HG03060 (cell line): ENCODE results near the gene HAUS3.

Experiments
- ATAC-seq: cut with Tn5 transposase; IDR thresholded peaks from one replicate; pipeline ENCODE4 v1.9.1; 2021; ENCODE audit warnings: low read depth, moderate number of reproducible peaks; ENCODE audit not compliant: unreplicated experiment

The HAUS3 gene

DNA sequence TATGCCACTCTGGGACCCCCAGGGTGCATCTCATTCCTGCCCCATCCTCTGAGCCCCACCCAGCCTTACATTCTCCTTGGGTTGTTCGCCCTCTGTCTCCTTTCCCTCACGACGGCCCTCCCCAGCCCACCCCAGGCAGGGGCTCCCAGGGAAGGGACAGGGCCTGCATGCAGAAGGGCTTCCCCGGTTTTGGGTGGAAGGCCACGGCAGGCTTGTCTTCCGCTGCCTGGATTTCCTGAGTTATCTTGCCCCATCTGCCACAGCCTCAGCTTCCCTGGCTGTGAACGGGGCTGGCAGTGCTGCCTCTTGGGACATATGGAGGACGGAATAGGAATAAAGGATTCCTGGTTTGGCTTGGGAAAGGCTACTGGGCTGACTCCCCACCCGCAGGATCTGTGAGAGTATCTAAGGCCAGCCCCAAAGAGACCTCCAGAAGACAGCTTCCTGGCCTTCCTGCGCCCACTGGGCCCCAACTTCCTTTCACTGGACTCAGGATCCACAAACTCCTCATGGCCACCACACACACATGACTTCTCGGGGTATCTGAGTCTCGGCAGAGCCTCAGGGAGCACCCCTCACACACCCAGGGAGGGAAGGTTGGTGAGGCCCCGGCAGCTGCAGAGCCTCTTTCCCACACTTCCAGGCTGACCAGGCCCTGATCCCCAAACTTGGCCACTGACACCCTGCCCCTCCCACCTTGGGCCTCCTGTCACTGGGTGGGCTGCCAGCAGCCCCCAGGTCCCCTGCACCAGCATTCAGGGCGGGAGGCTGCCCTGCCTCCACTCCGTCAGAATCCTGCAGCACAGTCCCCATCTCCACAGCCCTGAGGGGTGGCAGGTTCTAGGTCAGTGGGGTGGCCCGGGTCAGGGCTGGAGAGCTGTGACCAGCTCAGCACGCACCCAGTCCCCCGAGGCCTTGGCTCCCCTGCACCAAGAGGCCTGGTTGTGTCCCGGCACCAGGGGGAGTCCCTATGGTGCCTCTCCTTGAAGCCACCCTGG is 23.5 kb upstream of the HAUS3 start:
- no peak for ATAC-seq

- no peak for ATAC-seq
Measured at GRCh38 chr4:2264481-2265041, 22.6 kb upstream of the HAUS3 start.

GRCh38 chr4:2263926-2264321 is 22.0 kb upstream of the HAUS3 start:
- no peak for ATAC-seq

- ATAC-seq: no peak
Measured at GRCh38 chr4:2262944-2263250, 21.0 kb upstream of the HAUS3 start.

- peak; percentile 83 for ATAC-seq
Measured at GRCh38 chr4:2262145-2262943, 20.4 kb upstream of the HAUS3 start.

DNA sequence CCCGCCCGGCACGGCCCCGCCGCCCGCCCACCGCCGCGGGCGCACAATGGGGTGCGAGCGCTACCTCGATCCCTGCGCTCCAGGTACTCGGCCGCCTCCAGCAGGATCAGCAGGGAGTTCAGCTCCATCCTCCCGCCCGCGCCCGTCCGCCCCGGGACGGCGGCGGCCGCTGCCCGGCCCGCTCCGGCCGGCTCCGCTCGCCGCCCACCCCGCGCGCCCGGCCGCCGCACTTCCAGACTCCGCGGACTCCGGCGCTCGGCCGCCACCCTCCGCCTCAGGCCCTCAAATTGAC is 19.9 kb upstream of the HAUS3 start, which contains the start of gene MXD4:
MXD4 (minus strand) TSS at position 257 of the 292 bp plus-strand sequence; CDS start at position 128, 129 bp downstream.
- ATAC-seq: no peak

GRCh38 chr4:2261110-2261852 is 19.4 kb upstream of the HAUS3 start:
- ATAC-seq: no peak

DNA sequence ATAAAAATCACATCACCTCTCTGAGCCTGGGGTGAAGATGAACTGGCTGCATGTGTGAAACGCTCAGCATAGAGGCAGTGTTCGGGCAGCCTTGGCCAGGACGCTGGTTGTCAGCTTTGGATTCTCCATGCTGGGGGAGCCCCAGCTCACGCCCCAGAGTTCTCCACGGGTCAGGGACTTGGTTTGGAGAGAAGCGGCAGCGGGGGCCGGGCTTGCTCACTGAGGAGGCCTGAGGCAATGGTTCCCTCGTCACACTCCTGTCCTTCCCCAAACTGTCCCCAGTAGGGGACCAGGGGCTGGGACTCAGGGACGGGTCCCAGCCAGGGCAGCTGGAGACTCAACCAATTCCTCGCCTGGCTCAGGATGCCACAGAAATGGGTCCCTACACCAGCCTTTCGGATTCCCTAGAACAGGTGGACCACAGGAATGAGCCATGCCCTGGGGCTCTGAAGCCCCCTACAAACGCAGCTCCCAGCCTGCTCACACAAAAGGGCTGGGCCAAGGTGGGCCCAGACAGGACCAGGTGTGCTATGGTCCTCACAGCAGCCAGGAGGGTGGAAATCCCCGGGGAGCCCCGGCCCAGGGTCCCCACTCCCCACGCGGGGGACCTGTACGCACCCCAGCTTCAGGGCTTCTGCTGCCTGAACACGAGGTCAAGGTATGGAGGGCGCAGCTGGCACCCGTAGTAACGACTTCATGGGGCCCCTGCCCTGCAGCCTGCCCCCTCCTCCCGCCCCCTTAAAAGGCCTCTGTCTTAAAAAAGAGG is 18.6 kb upstream of the HAUS3 start:
- ATAC-seq: no peak

GRCh38 chr4:2259541-2260343 is 17.8 kb upstream of the HAUS3 start:
- ATAC-seq: no peak

GRCh38 chr4:2259036-2259540 is 17.2 kb upstream of the HAUS3 start:
- ATAC-seq: no peak

DNA sequence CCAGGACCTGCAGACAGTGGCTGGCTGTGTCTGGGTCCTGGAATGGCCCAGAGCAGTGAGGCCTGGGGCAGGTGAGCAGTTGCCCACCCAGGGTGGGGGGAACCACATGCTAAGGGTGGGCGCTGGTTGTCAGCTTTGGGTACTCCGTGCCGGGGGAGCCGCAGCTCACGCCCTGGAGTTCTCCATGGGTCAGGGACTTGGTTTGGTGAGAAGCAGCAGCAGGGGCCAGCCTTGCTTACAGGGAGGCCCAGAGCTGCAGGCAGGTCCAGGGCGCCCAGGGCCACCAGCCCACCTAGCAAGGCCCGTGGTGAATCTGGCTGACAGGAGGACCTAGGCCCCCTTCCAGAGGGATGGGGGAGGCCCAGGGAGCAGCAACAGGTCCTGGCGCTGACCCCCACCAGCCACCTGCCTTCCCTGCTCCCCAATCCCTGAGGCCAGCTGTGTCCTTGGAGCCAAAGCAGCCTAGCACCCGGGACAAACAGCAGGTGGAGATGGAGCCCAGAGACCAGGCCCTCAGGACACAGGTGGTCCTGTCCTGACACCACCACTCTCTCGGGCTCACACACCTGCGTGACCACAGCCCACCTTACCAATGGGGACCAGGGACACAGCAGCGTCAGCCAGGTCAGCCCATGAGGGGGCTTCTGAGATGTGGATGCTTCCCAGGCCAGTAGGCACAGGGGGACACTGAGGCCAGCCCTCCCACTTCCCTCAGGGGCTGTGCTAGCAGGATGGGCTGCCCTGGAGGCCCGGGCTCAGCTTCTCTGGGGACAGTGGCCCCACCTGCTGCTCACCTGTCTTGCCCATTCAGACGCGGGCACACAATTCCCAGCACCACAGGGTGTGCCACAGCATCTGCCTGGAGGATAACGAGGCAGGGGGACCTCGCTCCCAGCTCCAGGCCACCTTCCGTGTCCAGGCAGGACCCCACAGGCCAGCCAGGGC is 16.4 kb upstream of the HAUS3 start:
- no peak for ATAC-seq

- ATAC-seq: no peak
Measured at GRCh38 chr4:2257361-2258081, 15.6 kb upstream of the HAUS3 start.

DNA sequence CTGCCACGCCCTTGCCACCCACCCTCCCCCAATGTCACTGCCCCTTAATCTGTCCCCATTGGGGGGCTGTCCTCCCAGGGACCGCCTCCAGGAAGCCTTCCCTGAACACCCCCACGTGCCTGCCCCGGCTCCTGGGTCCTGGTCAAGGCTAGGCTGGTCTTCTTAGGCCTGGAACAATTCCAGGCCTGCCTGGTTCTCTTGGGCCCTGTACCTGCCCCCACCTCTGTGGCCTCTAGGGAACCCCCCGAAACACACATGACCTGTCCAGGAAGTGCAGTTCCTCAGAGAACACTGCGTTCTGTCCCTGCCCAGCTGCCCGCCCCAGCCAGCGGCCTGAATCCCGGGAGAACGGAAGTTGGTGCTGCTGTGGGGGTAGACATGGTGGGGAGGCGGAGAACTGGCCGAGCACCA is 14.9 kb upstream of the HAUS3 start:
- ATAC-seq: no peak

GRCh38 chr4:2256156-2256731 is 14.3 kb upstream of the HAUS3 start:
- no peak for ATAC-seq

DNA sequence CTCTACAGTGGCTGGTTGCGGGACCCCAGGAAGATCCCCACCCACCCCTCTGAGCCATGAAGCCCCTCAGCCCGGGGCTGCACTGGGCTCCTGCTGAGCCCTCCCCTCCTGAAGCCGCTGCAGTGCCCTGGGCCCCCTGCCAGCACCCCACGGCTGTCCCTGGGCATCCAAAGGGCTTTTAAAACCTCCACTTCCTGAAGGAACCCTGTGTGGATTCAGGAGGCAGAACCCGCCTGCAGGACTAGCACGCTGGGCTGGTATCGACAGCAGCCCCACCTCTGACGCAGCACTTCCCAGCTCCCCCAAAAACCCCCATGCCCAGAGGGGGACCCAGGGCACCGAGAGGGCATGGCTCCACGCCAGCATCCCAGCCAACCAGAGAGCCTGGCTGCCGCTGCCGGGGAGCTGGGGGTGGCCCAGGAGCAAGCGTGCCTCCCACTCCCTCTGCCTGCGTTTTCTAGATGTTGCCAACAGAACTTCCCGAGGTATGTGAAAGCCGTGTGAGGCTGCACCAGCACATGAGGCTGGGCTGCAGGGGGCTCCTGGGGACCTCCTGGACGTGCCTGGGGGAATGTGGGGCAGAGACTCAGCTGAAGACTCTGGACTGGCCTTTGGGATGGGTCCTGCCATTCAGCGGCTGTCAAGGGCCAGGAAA is 13.7 kb upstream of the HAUS3 start:
- ATAC-seq: no peak
